Left lung (tissue), 10 donors: Measurements from ENCODE around the gene ITGB5. TPM values are rescaled to one million over a fixed set of nuclear protein-coding genes. Genes with fewer than 3 reads are reported as not detected.

Experiments used
- ATAC-seq: fragments of 200-7000 bp; cut with Tn5 transposase; one replicate; pipeline ENCODE4 v1.9.1; 2020; ENCODE audit warnings: moderate library complexity
- DNase-seq, 4 donors: peaks; one replicate each; pipeline ENCODE4 v3.0.0-alpha.2; 2013 to 2020
- H3K27ac ChIP-seq, 2 donors: fragments of 200-600 bp; sonication (generic) in 1 of 2; one replicate each; pipeline versions ENCODE4 v1.5.0 to v1.8.0; 2020 to 2021
- H3K27me3 ChIP-seq, 2 donors: fragments of 200-600 bp; sonication (generic) in 1 of 2; one replicate each; pipeline versions ENCODE4 v1.5.0 to v1.8.0; 2020 to 2021
- H3K36me3 ChIP-seq, 2 donors: fragments of 200-600 bp; sonication (generic) in 1 of 2; one replicate each; pipeline versions ENCODE4 v1.5.0 to v1.8.0; 2020 to 2021
- H3K4me1 ChIP-seq, 2 donors: fragments of 200-600 bp; one replicate each; pipeline ENCODE4 v1.8.0; 2021
- H3K4me3 ChIP-seq, 2 donors: fragments of 200-600 bp; sonication (generic) in 1 of 2; one replicate each; pipeline versions ENCODE4 v1.5.0 to v1.8.0; 2020 to 2021; ENCODE audit warnings: mild to moderate bottlenecking in 1 of 2
- H3K9me3 ChIP-seq, 2 donors: fragments of 200-600 bp; sonication (generic) in 1 of 2; one replicate each; pipeline versions ENCODE4 v1.5.0 to v1.8.0; 2020 to 2021
- CTCF ChIP-seq, 2 donors: fragments of 200-600 bp; sonication (generic) in 1 of 2; IDR thresholded peaks; one replicate each; pipeline versions ENCODE4 v1.5.0 to v1.8.0; 2021; ENCODE audit warnings: antibody characterized with exemption in 2 of 2
- intact Hi-C, 2 donors: fragments of 100-400 bp; cut with DNase I; formaldehyde crosslinking; loops; one replicate each; pipeline versions ENCODE4 v1.11.2 to v1.14.2; 2022
- polyA plus RNA-seq, 6 donors: library from polyadenylated mRNA; unstranded; fragments of 120-200 nt; gene quantifications; one replicate each; pipeline ENCODE4 v1.2.1, GENCODE V29; 2013; ENCODE audit not compliant: insufficient read length in 6 of 6
- total RNA-seq, 2 donors: library from RNA; stranded (reverse); fragmentation: NEBNext Ultra II Directional; extraction: Animal tissue kit (Norgen Biotek cat#: 25700); gene quantifications; one replicate each; pipeline ENCODE4 v1.2.1, GENCODE V29; 2021
- donor health status: DM: no; HTN: yes; CAD: no.
- donor health status: DM: no; HTN: no; CAD: no.

ITGB5 gene
- total and polyA plus RNA-seq, 8 donors, result 54.8 to 142 (median 67.4) TPM

GRCh38 chr3:124826703-124827102 lies 60.5 kb downstream of the ITGB5 start:
- Histone ChIP-seq H3K27me3 (no peaks in the 10 kb centered on the region), H3K27ac (peak overlapping the region in 1 of 2 donors; percentile 31), H3K9me3 (no peaks in the 10 kb centered on the region), H3K36me3 (no peaks in the 10 kb centered on the region), H3K4me3 (no peak overlapping the region), H3K4me1 (peaks cover 0 to 29% of the 10 kb centered on the region in 2 donors)
- DNase-seq (no peak), ATAC-seq (peak; percentile 73)
- TF ChIP-seq CTCF (IDR thresholded peaks at IDR 0.05), result no peak
- intact Hi-C loops, result no loop called here

- H3K27me3 ChIP-seq, result no peaks in the 10 kb centered on the region
Observed at GRCh38 chr3:124824286-124824915, 62.8 kb downstream of the ITGB5 start.

GRCh38 chr3:124823648-124824047 lies 63.5 kb downstream of the ITGB5 start:
- no peak for TF ChIP-seq CTCF (IDR thresholded peaks at IDR 0.05)
- no peak for ATAC-seq

More at GRCh38 chr3:124824286-124824915, 62.8 kb downstream of the ITGB5 start:
- DNase-seq (no peak), ATAC-seq (no peak)
- Histone ChIP-seq H3K4me1 (peaks cover 0 to 19% of the 10 kb centered on the region in 2 donors), H3K4me3 (no peak overlapping the region), H3K27ac (no peak overlapping the region), H3K9me3 (no peaks in the 10 kb centered on the region), H3K36me3 (no peaks in the 10 kb centered on the region)
- TF ChIP-seq CTCF (IDR thresholded peaks at IDR 0.05), result no peak
- intact Hi-C loops, result no loop called here

GRCh38 chr3:124823206-124823605 lies 64.0 kb downstream of the ITGB5 start:
- ATAC-seq, result no peak
- TF ChIP-seq CTCF (IDR thresholded peaks at IDR 0.05), result no peak
- Histone ChIP-seq H3K36me3 (no peaks in the 10 kb centered on the region), H3K4me3 (no peak overlapping the region), H3K27me3 (no peaks in the 10 kb centered on the region), H3K27ac (no peak overlapping the region), H3K9me3 (no peaks in the 10 kb centered on the region), H3K4me1 (peaks cover 0 to 9% of the 10 kb centered on the region in 2 donors)
- no peak for DNase-seq
- intact Hi-C loops, result no loop called here

More at GRCh38 chr3:124823648-124824047, 63.5 kb downstream of the ITGB5 start:
- Histone ChIP-seq H3K27me3 (no peaks in the 10 kb centered on the region), H3K36me3 (no peaks in the 10 kb centered on the region), H3K27ac (no peak overlapping the region), H3K4me1 (peaks cover 0 to 12% of the 10 kb centered on the region in 2 donors), H3K4me3 (no peak overlapping the region), H3K9me3 (no peaks in the 10 kb centered on the region)
- DNase-seq, result no peak
- intact Hi-C loops, result no loop called here

- intact Hi-C loops, result no loop called here
- no peak overlapping the region for H3K27ac ChIP-seq
- DNase-seq, result no peak
- H3K36me3 ChIP-seq, result peaks cover 0 to 5% of the 10 kb centered on the region in 2 donors
- no peak overlapping the region for H3K4me3 ChIP-seq
- no peak for ATAC-seq
- H3K4me1 ChIP-seq, result peaks cover 0 to under 1% of the 10 kb centered on the region in 2 donors
- no peaks in the 10 kb centered on the region for H3K27me3 ChIP-seq
- TF ChIP-seq CTCF (IDR thresholded peaks at IDR 0.05), result no peak
- H3K9me3 ChIP-seq, result no peaks in the 10 kb centered on the region
Observed at GRCh38 chr3:124821356-124821755, 65.8 kb downstream of the ITGB5 start.
